DND-41 (cell line): ENCODE measurements around the gene GPD1L.
"Not testable (repeated sequence)": the region's sequence is repeated elsewhere in the genome, so short reads cannot be mapped to it uniquely, and the experiment has no call there.

Source experiments
- ATAC-seq: fragments of 200-7000 bp; cut with Tn5 transposase; 3 replicates; pipeline ENCODE4 v1.9.1; 2021; ENCODE audit warnings: low read depth; ENCODE audit not compliant: insufficient read depth
- DNase-seq: peaks from one replicate; pipeline ENCODE4 v3.0.0-alpha.2; 2020
- H2AFZ ChIP-seq: 2 replicates; pipeline ENCODE4 v1.6.0; 2012; ENCODE audit warnings: low read depth, low read length
- H3K27ac ChIP-seq: 2 replicates; pipeline ENCODE4 v1.5.1; 2012; ENCODE audit warnings: low read length, inconsistent platforms
- H3K27me3 ChIP-seq: fragments of 200-600 bp; sonication (generic); 2 replicates; pipeline ENCODE4 v1.6.0; 2012; ENCODE audit warnings: low read length, mild to moderate bottlenecking, inconsistent platforms; ENCODE audit not compliant: insufficient read depth, poor library complexity
- H3K36me3 ChIP-seq: 2 replicates; pipeline ENCODE4 v1.5.1; 2012; ENCODE audit warnings: low read length, inconsistent platforms; ENCODE audit not compliant: insufficient read depth
- H3K4me1 ChIP-seq: 2 replicates; pipeline ENCODE4 v1.5.1; 2012; ENCODE audit warnings: mild to moderate bottlenecking, low read length; ENCODE audit not compliant: insufficient read depth
- H3K4me2 ChIP-seq: 2 replicates; pipeline ENCODE4 v1.6.0; 2012; ENCODE audit warnings: mild to moderate bottlenecking, moderate library complexity, low read length, inconsistent platforms; ENCODE audit not compliant: insufficient read depth
- H3K4me3 ChIP-seq, 2 experiments: fragments of 200-600 bp in 1 of 2; shearing (Covaris generic) in 1 of 2; 2 replicates each; pipeline ENCODE4 v1.5.1; 2012 to 2016; ENCODE audit warnings: inconsistent platforms in 2 of 2, low read length in 2 of 2, mild to moderate bottlenecking in 2 of 2, low read depth in 1 of 2, moderate library complexity in 1 of 2
- H3K79me2 ChIP-seq: 2 replicates; pipeline ENCODE4 v1.6.0; 2012; ENCODE audit warnings: low read length, inconsistent platforms; ENCODE audit not compliant: insufficient read depth
- H3K9ac ChIP-seq: 2 replicates; pipeline ENCODE4 v1.6.0; 2012; ENCODE audit warnings: low read depth, mild to moderate bottlenecking, inconsistent platforms, low read length, moderate library complexity
- H3K9me3 ChIP-seq: 2 replicates; pipeline ENCODE4 v1.5.1; 2012; ENCODE audit warnings: low read length, moderate library complexity, mild to moderate bottlenecking, inconsistent platforms; ENCODE audit not compliant: insufficient read depth, severe bottlenecking
- H4K20me1 ChIP-seq: 2 replicates; pipeline ENCODE4 v1.6.0; 2012; ENCODE audit warnings: low read length; ENCODE audit not compliant: insufficient read depth
- EZH2 ChIP-seq: IDR thresholded peaks from 3 replicates; pipeline ENCODE4 v1.6.1; 2012; ENCODE audit warnings: borderline replicate concordance, low read depth, mild to moderate bottlenecking, moderate library complexity, low read length, inconsistent platforms; ENCODE audit not compliant: severe bottlenecking
- TF ChIP-seq, protein P1 (sequence below): IDR thresholded peaks from 2 replicates; pipeline ENCODE4 v1.5.1; 2012; ENCODE audit warnings: borderline replicate concordance, low read length, moderate library complexity, mild to moderate bottlenecking; ENCODE audit not compliant: poor library complexity, severe bottlenecking; ENCODE audit errors: extremely low read depth

Gene GPD1L

DNA sequence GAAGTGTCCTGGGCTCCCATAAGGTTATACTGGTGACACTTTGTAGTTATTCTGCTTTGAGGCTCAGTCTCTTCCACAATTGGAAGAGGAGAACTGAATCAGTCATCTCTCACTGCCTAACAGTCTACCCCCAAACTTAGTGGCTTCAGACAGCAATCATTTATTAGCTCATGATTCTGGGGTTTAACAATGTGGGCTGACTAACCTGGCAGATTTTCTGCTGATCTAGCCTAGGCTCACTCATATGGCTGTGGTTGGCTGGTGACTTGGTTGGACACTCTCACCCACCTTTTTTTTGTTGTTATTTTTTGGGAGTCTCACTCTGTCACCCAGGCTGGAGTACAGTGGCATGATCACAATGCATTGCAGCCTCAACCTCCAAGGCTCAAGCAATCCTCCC, 7.1 kb downstream of the GPD1L start:
- H3K4me1 ChIP-seq: peaks cover 78% of the 10 kb centered on the region
- H4K20me1 ChIP-seq: peaks cover 5% of the 10 kb centered on the region; the same call in 1 of the 2 replicates
- no peaks in the 10 kb centered on the region for H3K36me3 ChIP-seq
- 0 out of 3 replicates have a peak, but pooled peaks have one; percentile 1 for ATAC-seq
- H3K27ac ChIP-seq: peak overlapping the region; percentile 88
- TF ChIP-seq, protein P1, sequence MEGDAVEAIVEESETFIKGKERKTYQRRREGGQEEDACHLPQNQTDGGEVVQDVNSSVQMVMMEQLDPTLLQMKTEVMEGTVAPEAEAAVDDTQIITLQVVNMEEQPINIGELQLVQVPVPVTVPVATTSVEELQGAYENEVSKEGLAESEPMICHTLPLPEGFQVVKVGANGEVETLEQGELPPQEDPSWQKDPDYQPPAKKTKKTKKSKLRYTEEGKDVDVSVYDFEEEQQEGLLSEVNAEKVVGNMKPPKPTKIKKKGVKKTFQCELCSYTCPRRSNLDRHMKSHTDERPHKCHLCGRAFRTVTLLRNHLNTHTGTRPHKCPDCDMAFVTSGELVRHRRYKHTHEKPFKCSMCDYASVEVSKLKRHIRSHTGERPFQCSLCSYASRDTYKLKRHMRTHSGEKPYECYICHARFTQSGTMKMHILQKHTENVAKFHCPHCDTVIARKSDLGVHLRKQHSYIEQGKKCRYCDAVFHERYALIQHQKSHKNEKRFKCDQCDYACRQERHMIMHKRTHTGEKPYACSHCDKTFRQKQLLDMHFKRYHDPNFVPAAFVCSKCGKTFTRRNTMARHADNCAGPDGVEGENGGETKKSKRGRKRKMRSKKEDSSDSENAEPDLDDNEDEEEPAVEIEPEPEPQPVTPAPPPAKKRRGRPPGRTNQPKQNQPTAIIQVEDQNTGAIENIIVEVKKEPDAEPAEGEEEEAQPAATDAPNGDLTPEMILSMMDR: no peak
- no peak for TF ChIP-seq EZH2
- H3K9ac ChIP-seq: peak overlapping the region; percentile 55
- peak overlapping the region in 1 of 2 experiments; percentile 53; a peak in 2 of 4 replicates for H3K4me3 ChIP-seq
- peaks cover 81% of the 10 kb centered on the region for H3K79me2 ChIP-seq
- no peak for DNase-seq
- H3K4me2 ChIP-seq: peak overlapping the region; percentile 68
- H2AFZ ChIP-seq: no peak overlapping the region
- peaks cover 4% of the 10 kb centered on the region for H3K9me3 ChIP-seq
- H3K27me3 ChIP-seq: no peaks in the 10 kb centered on the region

DNA sequence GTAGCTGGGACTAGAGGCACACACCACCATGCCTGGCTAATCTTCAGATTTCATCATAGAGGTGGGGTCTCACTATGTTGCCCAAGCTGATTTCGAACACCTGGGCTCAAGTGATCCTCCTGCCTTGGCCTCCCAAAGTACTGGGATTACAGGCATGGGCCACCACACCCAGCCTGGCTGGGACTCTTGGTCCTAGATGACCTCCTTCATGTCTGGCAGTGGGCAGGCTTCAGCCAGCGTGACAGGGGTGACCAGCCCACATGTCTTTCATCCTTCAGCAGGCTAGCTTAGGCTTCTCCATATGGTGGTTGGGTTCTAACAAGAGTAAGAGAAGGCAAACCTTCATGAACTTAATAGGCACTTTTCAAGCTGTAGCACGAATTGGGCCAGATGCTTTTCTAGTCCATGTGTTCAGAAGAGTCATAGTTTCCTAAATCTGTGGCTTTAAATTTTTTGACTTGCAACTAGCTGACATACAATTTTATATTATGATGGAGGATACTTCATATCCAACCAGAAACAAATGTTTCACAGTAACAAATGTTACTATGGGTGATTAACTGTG, 7.6 kb downstream of the GPD1L start:
- Histone ChIP-seq H3K79me2 (peaks cover 82% of the 10 kb centered on the region), H4K20me1 (peaks cover 5% of the 10 kb centered on the region; the same call in 1 of the 2 replicates), H2AFZ (0 out of 2 replicates have a peak overlapping the region, but pooled peaks have one; percentile 21), H3K27ac (peak overlapping the region; percentile 88), H3K36me3 (no peaks in the 10 kb centered on the region), H3K27me3 (no peaks in the 10 kb centered on the region), H3K9ac (peak overlapping the region; percentile 55), H3K9me3 (peaks cover 4% of the 10 kb centered on the region), H3K4me3 (peak overlapping the region in 1 of 2 experiments; percentile 53; a peak in 3 of 4 replicates), H3K4me1 (peaks cover 80% of the 10 kb centered on the region), H3K4me2 (peak overlapping the region; percentile 68)
- DNase-seq: peak; percentile 32
- TF ChIP-seq, protein P1: no peak
- TF ChIP-seq EZH2: no peak
- peak; percentile 43 for ATAC-seq

DNA sequence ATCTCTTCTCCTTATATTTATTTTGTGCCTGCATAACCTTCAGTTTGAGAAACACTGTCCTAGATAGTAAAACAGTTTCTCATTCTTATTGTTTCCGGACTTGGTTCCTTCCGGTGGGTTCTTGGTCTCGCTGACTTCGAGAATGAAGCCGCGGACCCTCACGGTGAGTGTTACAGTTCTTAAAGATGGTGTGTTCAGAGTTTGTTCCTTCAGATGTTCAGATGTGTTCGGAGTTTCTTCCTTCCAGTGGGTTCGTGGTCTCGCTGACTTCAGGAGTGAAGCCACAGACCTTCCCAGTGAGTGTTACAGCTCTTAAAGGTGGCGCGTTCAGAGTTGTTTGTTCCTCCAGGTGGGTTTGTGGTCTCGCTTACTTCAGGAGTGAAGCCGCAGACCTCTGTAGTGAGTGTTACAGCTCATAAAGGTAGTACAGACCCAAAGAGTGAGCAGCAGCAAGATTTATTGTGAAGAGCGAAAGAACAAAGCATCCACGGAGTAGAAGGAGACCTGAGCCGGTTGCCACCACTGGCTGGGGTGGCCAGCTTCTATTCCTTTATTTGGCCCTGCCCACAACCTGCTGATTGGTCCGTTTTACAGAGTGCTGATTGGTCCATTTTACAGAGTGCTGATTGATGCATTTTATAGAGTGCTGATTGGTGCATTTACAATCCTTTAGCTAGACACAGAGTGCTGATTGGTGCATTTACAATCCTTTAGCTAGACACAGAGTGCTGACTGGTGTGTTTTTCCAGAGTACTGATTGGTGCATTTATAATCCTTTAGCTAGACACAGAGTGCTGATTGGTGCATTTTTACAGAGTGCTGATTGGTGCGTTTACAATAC, 8.3 kb downstream of the GPD1L start:
- Histone ChIP-seq H3K4me1 (peaks cover 80% of the 10 kb centered on the region), H3K79me2 (peaks cover 81% of the 10 kb centered on the region), H3K9ac (peak overlapping the region; percentile 55), H3K27ac (peak overlapping the region; percentile 88), H3K4me2 (peak overlapping the region; percentile 68), H2AFZ (0 out of 2 replicates have a peak overlapping the region, but pooled peaks have one; percentile 21), H3K4me3 (peak overlapping the region in 1 of 2 experiments; percentile 53; a peak in 3 of 4 replicates)
- H3K9me3 ChIP-seq, H3K36me3 ChIP-seq, H3K27me3 ChIP-seq, H4K20me1 ChIP-seq: not testable (repeated sequence)
- ATAC-seq: peak; percentile 81
- peak; percentile 91 for DNase-seq

DNA sequence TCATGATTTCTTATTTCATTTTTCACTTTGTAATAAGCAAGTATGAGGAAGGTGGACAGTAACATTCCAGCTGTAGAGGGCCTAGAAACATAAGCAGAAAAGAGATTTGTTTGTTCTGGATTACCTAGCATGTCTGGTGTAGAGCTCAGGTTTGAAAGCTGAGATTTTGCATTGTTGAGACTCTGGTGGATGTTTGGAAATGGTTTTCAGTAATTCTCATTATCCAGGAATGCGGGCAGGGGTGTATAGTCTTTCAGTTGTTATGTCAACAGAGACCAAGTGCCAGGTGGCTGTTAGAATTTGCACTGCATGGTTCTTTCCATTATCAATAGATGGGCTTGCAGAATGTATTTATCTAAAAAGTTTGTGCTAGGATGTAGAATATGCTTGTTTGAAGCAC, 10.9 kb downstream of the GPD1L start:
- peaks cover 4% of the 10 kb centered on the region for H3K9me3 ChIP-seq
- no peak for ATAC-seq
- TF ChIP-seq, protein P1: no peak
- no peak for TF ChIP-seq EZH2
- no peak for DNase-seq
- H3K9ac ChIP-seq: no peak overlapping the region
- H2AFZ ChIP-seq: no peak overlapping the region
- H3K79me2 ChIP-seq: peaks cover 77% of the 10 kb centered on the region
- H3K27ac ChIP-seq: no peak overlapping the region
- H3K36me3 ChIP-seq: no peaks in the 10 kb centered on the region
- no peaks in the 10 kb centered on the region for H3K27me3 ChIP-seq
- no peak overlapping the region for H3K4me2 ChIP-seq
- H4K20me1 ChIP-seq: peaks cover 17% of the 10 kb centered on the region; the same call in 1 of the 2 replicates
- H3K4me1 ChIP-seq: peaks cover 55% of the 10 kb centered on the region
- H3K4me3 ChIP-seq: no peak overlapping the region
